HepG2 (cell line): ENCODE results near the gene AK9. TPM values are rescaled to one million over a fixed set of nuclear protein-coding genes. Genes with fewer than 3 reads are reported as not detected.

Experiments
- AHDC1 ChIP-seq: sonication (generic); formaldehyde crosslinking; IDR thresholded peaks from 2 replicates; pipeline ENCODE4 v1.5.1; 2020; ENCODE audit warnings: mild to moderate bottlenecking, missing genetic modification reagents, borderline replicate concordance
- ARID3A ChIP-seq: IDR thresholded peaks from 2 replicates; pipeline ENCODE4 v1.6.1; 2012; ENCODE audit warnings: low read depth, low read length, improper control_type of control experiment
- DRAP1 ChIP-seq: IDR thresholded peaks from 2 replicates; pipeline ENCODE4 v1.6.1; 2016; ENCODE audit warnings: missing genetic modification reagents, missing compliant biosample characterization
- KMT2B ChIP-seq: IDR thresholded peaks from 2 replicates; pipeline ENCODE4 v1.6.1; 2016; ENCODE audit warnings: missing genetic modification reagents, missing compliant biosample characterization
- PHF5A ChIP-seq: IDR thresholded peaks from one replicate; pipeline ENCODE4 v1.6.1; 2018; ENCODE audit warnings: low read depth, missing genetic modification reagents; ENCODE audit not compliant: unreplicated experiment
- PRDM15 ChIP-seq: sonication (generic); formaldehyde crosslinking; IDR thresholded peaks from 2 replicates; pipeline ENCODE4 v1.4.0; 2020; ENCODE audit warnings: missing genetic modification reagents
- PTBP1 ChIP-seq: fragments of 200-400 bp; formaldehyde crosslinking; IDR thresholded peaks from 2 replicates; pipeline ENCODE4 v1.6.1; 2018; ENCODE audit warnings: low read length, low read depth; ENCODE audit not compliant: poor library complexity, severe bottlenecking
- SOX13 ChIP-seq, 3 experiments: fragments of 450-650 bp in 1 of 3; sonication (generic) in 1 of 3; formaldehyde crosslinking in 1 of 3; IDR thresholded peaks in 2 of 3; conservative IDR thresholded peaks in 1 of 3; 2 replicates each; pipeline versions ENCODE4 v1.5.0 to v1.6.1; 2016 to 2020; ENCODE audit warnings: antibody characterized with exemption in 1 of 3, mild to moderate bottlenecking in 1 of 3, missing compliant biosample characterization in 1 of 3, missing genetic modification reagents in 1 of 3, moderate library complexity in 1 of 3
- TEAD3 ChIP-seq: optimal IDR thresholded peaks from 2 replicates; pipeline ENCODE3; 2016; ENCODE audit warnings: borderline replicate concordance
- TRIM24 ChIP-seq: sonication (generic); formaldehyde crosslinking; IDR thresholded peaks from 2 replicates; pipeline ENCODE4 v1.8.0; 2022; ENCODE audit warnings: mild to moderate bottlenecking, missing genetic modification reagents
- ZNF513 ChIP-seq: sonication (generic); formaldehyde crosslinking; conservative IDR thresholded peaks from 2 replicates; pipeline ENCODE4 v1.5.0; 2020; ENCODE audit warnings: missing genetic modification reagents
- ZNF530 ChIP-seq: sonication (generic); formaldehyde crosslinking; IDR thresholded peaks from 2 replicates; pipeline ENCODE4 v1.5.0; 2020; ENCODE audit warnings: low read depth, mild to moderate bottlenecking, missing genetic modification reagents
- ZNF639 ChIP-seq: conservative IDR thresholded peaks from 2 replicates; pipeline ENCODE4 v1.6.1; 2018; ENCODE audit warnings: missing genetic modification reagents
- ZNF644 ChIP-seq: IDR thresholded peaks from 2 replicates; pipeline ENCODE4 v1.6.1; 2016; ENCODE audit warnings: low read depth
- polyA plus RNA-seq, 8 experiments: library from polyadenylated mRNA; depleted of rRNA in 3 of 8; stranded (reverse) in 7 of 8; unstranded in 1 of 8; fragments of >200 nt; fragmentation: Illumina TruSeq in 4 of 8; extraction: Trizol in 4 of 8; gene quantifications; 2 replicates each; pipeline versions ENCODE4 v1.2.1 to v1.2.3, GENCODE V29; 2011 to 2016; ENCODE audit warnings: low read depth in 4 of 8, missing spikeins in 1 of 8, mixed read lengths in 1 of 8; ENCODE audit not compliant: insufficient read depth in 1 of 8
- total RNA-seq, 5 experiments: library from RNA; depleted of rRNA; stranded (reverse); fragments of >200 nt; fragmentation: Illumina TruSeq; extraction: Trizol; gene quantifications; 2 replicates each; pipeline ENCODE4 v1.2.3, GENCODE V29; 2016; ENCODE audit warnings: low read depth in 1 of 5

The AK9 gene
- total and polyA plus RNA-seq, 2 of the 13 experiments (the other 11 are each of a cell fraction or from before 2014, with no cell fraction given), result 3.2 to 4.8 TPM

DNA sequence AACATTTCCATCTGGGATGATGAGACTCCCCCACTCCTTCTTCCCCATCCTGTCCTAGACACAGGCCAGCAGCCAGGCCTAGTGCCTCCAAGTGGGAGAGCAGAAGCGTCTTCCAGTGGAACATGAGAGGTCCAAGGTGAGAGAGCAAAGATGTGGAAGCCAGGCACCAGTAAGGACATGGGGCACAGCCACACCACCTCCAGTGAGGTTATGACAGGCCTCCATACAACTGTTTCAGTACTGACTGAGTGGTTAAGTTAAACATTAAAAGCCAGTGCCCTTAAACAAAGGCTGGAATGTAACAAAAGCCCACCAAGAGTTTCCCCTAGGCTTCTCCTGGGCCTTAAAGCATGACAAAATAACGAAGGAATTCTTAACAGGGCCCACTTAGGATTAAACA is 213.3 kb downstream of the AK9 start (continued):
- TF ChIP-seq AHDC1 (no peak), SOX13 (IDR thresholded peaks at IDR 0.05) (no peak), SOX13 (CRISPR knock-in tag; conservative IDR thresholded peaks at IDR 0.05 in 1 of 2, IDR thresholded peaks at IDR 0.05 in 1 of 2) (peak in 1 of 2 experiments; percentile 64; a peak in 2 of 4 replicates), PTBP1 (no peak), PRDM15 (CRISPR knock-in tag) (peak; percentile 60; the same call in 1 of the 2 replicates), ZNF644 (CRISPR knock-in tag) (0 out of 2 replicates have a peak, but pooled peaks have one; percentile 45), ZNF530 (no peak), TRIM24 (CRISPR knock-in tag) (no peak), TEAD3 (peak; percentile 83), ZNF639 (no peak), ZNF513 (no peak), ARID3A (no peak), KMT2B (CRISPR knock-in tag) (no peak), PHF5A (CRISPR knock-in tag) (no peak), DRAP1 (no peak)
